ENCODE measurements around the gene HIVEP3. TPM values are rescaled to one million over a fixed set of nuclear protein-coding genes. Genes with fewer than 3 reads are reported as not detected.

The HIVEP3 gene
- total RNA-seq, 1 donor from 2014 or later = 3.6 TPM

DNA sequence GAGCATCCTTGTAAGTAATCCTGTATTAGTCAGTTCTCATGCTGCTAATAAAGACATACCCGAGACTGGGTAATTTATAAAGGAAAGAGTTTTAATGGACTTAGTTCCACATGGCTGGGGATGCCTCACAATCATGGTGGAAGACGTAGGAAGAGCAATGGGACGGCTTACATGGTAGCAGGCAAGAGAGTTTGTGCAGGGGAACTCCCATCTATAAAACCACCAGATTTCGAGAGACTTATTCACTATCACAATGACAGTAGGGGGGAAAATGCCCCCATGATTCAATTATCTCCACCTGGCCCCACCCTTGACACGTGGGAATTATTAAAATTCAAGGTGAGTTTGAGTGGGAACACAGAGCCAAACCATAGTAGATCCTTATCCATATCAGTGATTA, 124.7 kb downstream of the HIVEP3 start:
- Mint-ChIP-seq H3K27me3 (ENCODE audit: low read depth) (peaks cover 5% of the 10 kb centered on the region), H3K9me3 (ENCODE audit: low read depth) (no peaks in the 10 kb centered on the region)
- no peak for DNase-seq (ENCODE audit: low spot score)

DNA sequence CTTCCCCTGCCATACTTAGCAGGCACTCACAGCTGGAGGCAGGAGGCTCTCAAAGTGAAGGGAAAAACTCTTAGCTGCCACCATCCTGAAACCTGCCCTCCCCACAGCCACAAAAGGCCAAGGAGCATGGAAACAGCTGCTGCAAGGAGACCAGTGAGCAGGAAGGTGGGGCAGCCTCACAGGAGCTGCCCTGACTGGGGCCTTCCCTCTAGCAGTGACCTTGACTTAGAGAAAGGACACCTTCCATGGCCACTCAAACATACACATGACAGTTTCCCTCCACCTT, 126.3 kb downstream of the HIVEP3 start:
- Mint-ChIP-seq H3K4me1 (ENCODE audit: low read depth) (no peaks in the 10 kb centered on the region), H3K27ac (ENCODE audit: unreplicated experiment) (no peak overlapping the region), H3K9me3 (ENCODE audit: low read depth) (no peaks in the 10 kb centered on the region), H3K4me3 (ENCODE audit: unreplicated experiment) (no peak overlapping the region), H3K27me3 (ENCODE audit: low read depth) (peaks cover 9% of the 10 kb centered on the region), H3K36me3 (ENCODE audit: low read depth) (no peaks in the 10 kb centered on the region)
- DNase-seq (ENCODE audit: low spot score) = no peak
- TF ChIP-seq, protein P1, sequence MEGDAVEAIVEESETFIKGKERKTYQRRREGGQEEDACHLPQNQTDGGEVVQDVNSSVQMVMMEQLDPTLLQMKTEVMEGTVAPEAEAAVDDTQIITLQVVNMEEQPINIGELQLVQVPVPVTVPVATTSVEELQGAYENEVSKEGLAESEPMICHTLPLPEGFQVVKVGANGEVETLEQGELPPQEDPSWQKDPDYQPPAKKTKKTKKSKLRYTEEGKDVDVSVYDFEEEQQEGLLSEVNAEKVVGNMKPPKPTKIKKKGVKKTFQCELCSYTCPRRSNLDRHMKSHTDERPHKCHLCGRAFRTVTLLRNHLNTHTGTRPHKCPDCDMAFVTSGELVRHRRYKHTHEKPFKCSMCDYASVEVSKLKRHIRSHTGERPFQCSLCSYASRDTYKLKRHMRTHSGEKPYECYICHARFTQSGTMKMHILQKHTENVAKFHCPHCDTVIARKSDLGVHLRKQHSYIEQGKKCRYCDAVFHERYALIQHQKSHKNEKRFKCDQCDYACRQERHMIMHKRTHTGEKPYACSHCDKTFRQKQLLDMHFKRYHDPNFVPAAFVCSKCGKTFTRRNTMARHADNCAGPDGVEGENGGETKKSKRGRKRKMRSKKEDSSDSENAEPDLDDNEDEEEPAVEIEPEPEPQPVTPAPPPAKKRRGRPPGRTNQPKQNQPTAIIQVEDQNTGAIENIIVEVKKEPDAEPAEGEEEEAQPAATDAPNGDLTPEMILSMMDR (IDR thresholded peaks at IDR 0.05) = no peak

More for the DNA sequence above, 124.7 kb downstream of the HIVEP3 start:
- Mint-ChIP-seq H3K27ac (ENCODE audit: unreplicated experiment) (no peak overlapping the region), H3K4me3 (ENCODE audit: unreplicated experiment) (no peak overlapping the region), H3K4me1 (ENCODE audit: low read depth) (no peaks in the 10 kb centered on the region), H3K36me3 (ENCODE audit: low read depth) (no peaks in the 10 kb centered on the region)
- TF ChIP-seq, protein P1 (IDR thresholded peaks at IDR 0.05) = no peak

DNA sequence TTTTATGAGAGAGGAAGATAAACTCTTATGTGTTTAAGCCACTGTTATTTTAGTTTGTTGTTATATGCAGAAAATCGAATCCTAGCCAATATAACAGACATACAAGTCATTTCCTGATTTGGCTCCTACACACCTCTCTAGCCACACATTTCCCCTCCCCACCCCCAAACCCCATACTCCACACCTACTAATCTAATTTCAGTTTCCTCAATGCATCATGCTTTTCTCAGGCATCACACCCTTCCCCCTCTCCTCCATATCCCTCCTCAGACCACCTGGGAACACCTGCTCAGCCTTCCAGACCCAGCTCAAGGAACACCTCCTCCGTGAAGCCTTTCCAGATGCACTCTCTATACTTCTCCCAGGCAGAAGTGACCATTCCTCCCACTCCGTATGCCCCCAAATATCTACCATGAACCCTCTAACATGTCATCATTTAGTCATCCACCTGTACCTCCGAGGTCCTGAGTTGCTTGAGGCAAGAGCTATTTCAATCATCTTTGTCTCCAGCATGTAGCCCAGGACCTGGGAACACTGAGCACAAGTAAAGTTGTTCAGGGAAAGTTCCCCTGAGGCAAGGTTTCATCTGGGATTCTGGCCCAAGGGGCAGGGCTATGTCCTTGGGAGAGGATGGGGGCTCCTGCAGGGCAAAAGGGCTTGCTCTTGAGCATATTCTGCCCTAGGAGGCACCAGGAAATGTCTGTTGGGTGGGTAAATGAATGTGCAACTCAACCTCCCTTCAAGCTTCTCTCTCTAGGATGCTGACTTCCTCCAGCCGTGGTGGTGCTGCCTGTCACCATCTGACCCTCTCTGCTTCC, 126.8 kb downstream of the HIVEP3 start:
- H3K36me3 Mint-ChIP-seq (ENCODE audit: low read depth) = no peaks in the 10 kb centered on the region
- no peak overlapping the region for H3K4me3 Mint-ChIP-seq (ENCODE audit: unreplicated experiment)
- TF ChIP-seq, protein P1 (IDR thresholded peaks at IDR 0.05) = no peak
- no peaks in the 10 kb centered on the region for H3K4me1 Mint-ChIP-seq (ENCODE audit: low read depth)
- H3K9me3 Mint-ChIP-seq (ENCODE audit: low read depth) = no peaks in the 10 kb centered on the region
- no peak overlapping the region for H3K27ac Mint-ChIP-seq (ENCODE audit: unreplicated experiment)
- peaks cover 9% of the 10 kb centered on the region for H3K27me3 Mint-ChIP-seq (ENCODE audit: low read depth)
- no peak for DNase-seq (ENCODE audit: low spot score)

GRCh38 chr1:41790351-41790750, 128.4 kb downstream of the HIVEP3 start:
- no peaks in the 10 kb centered on the region for H3K9me3 Mint-ChIP-seq (ENCODE audit: low read depth)
- H3K27ac Mint-ChIP-seq (ENCODE audit: unreplicated experiment) = no peak overlapping the region
- H3K36me3 Mint-ChIP-seq (ENCODE audit: low read depth) = no peaks in the 10 kb centered on the region
- H3K4me3 Mint-ChIP-seq (ENCODE audit: unreplicated experiment) = no peak overlapping the region
- H3K27me3 Mint-ChIP-seq (ENCODE audit: low read depth) = peaks cover 9% of the 10 kb centered on the region
- no peak for DNase-seq (ENCODE audit: low spot score)
- TF ChIP-seq, protein P1 (IDR thresholded peaks at IDR 0.05) = no peak
- no peaks in the 10 kb centered on the region for H3K4me1 Mint-ChIP-seq (ENCODE audit: low read depth)

DNA sequence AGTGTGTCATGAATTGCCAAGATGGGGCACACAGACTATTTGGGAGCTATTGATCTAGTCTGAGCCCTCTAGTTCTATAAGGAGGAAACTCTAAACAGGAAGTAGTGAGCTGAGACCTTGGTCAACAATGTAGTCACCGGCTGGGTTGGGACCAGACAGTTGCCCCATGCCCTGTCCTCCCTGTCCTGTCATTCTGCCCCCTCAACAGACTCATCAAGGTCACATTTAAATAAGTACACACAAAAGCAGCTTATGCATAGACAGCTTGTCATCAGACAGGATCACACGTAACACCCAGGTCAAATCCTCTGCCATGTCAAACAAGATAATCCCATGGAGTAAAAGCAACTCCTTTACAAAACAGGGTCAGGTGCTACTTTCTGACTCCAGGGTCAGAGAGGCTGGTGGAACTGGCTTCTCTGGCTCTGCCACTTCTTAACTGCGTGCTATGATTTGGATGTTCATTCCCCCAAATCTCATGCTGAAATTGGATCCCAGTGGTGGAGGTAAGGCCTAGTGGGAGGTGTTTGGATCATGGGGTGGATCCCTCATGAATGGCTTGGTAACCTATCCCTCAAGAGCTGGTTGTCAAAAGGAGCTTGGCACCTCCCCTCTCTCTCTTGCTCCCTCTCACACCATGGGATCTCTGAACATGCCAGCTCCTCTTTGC, 128.9 kb downstream of the HIVEP3 start:
- Mint-ChIP-seq H3K36me3 (ENCODE audit: low read depth) (no peaks in the 10 kb centered on the region), H3K4me3 (ENCODE audit: unreplicated experiment) (no peak overlapping the region), H3K4me1 (ENCODE audit: low read depth) (no peaks in the 10 kb centered on the region), H3K9me3 (ENCODE audit: low read depth) (no peaks in the 10 kb centered on the region), H3K27ac (ENCODE audit: unreplicated experiment) (no peak overlapping the region), H3K27me3 (ENCODE audit: low read depth) (peaks cover 11% of the 10 kb centered on the region)
- no peak for DNase-seq (ENCODE audit: low spot score)
- TF ChIP-seq, protein P1 (IDR thresholded peaks at IDR 0.05) = no peak

Data from chondrocyte (in vitro differentiated cells).